Measurements from ENCODE around the gene RASGRP3. TPM values are rescaled to one million over a fixed set of nuclear protein-coding genes. Genes with fewer than 3 reads are reported as not detected.

RASGRP3 gene
- total RNA-seq, 4 donors from 2014 or later, result 0.53 to 10.2 (median 5.3) TPM

GRCh38 chr2:33502025-33502424 lies 25.6 kb downstream of the RASGRP3 start:
- Histone ChIP-seq H3K36me3 (no peaks in the 10 kb centered on the region), H3K4me1 (peaks cover 0 to 8% (median 3%) of the 10 kb centered on the region in 3 donors), H3K4me3 (no peak overlapping the region), H3K9me3 (no peaks in the 10 kb centered on the region), H3K27ac (no peak overlapping the region), H3K27me3 (no peaks in the 10 kb centered on the region)
- TF ChIP-seq POLR2A (IDR thresholded peaks at IDR 0.05) (no peak), CTCF (IDR thresholded peaks at IDR 0.05) (no peak)
- intact Hi-C loops (cut with DNase I), result no loop called here
- 63 to 87% methylated on average over 2 of the region's 2 CpGs for WGBS, 2 donors
- DNase-seq, result no peak

GRCh38 chr2:33503002-33503401 lies 26.6 kb downstream of the RASGRP3 start:
- TF ChIP-seq CTCF (IDR thresholded peaks at IDR 0.05), result no peak
- no peak for TF ChIP-seq POLR2A (IDR thresholded peaks at IDR 0.05)
- H3K27ac ChIP-seq, result no peak overlapping the region
- H3K27me3 ChIP-seq, result no peaks in the 10 kb centered on the region
- no peaks in the 10 kb centered on the region for H3K36me3 ChIP-seq
- 48 to 58% methylated on average over 1 of the region's 1 CpG for WGBS, 2 donors
- no peak overlapping the region for H3K4me3 ChIP-seq
- intact Hi-C loops (cut with DNase I), result no loop called here
- H3K4me1 ChIP-seq, result no peaks in the 10 kb centered on the region
- no peaks in the 10 kb centered on the region for H3K9me3 ChIP-seq
- DNase-seq, result no peak

GRCh38 chr2:33505966-33506365 lies 29.5 kb downstream of the RASGRP3 start:
- Histone ChIP-seq H3K27ac (no peak overlapping the region), H3K4me3 (no peak overlapping the region), H3K36me3 (no peaks in the 10 kb centered on the region), H3K4me1 (no peaks in the 10 kb centered on the region), H3K27me3 (no peaks in the 10 kb centered on the region), H3K9me3 (no peaks in the 10 kb centered on the region)
- intact Hi-C loops (cut with DNase I), result no loop called here
- no peak for DNase-seq
- WGBS, 2 donors, result 82 to 83% methylated on average over 1 of the region's 1 CpG
- TF ChIP-seq POLR2A (IDR thresholded peaks at IDR 0.05) (no peak), CTCF (IDR thresholded peaks at IDR 0.05) (no peak)

- Histone ChIP-seq H3K27me3 (no peaks in the 10 kb centered on the region), H3K4me3 (no peak overlapping the region), H3K36me3 (no peaks in the 10 kb centered on the region), H3K9me3 (no peaks in the 10 kb centered on the region), H3K4me1 (no peaks in the 10 kb centered on the region), H3K27ac (no peak overlapping the region)
- TF ChIP-seq CTCF (IDR thresholded peaks at IDR 0.05), result no peak
- no peak for TF ChIP-seq POLR2A (IDR thresholded peaks at IDR 0.05)
- DNase-seq, result no peak
- 54 to 65% methylated on average over 5 of the region's 5 CpGs for WGBS, 2 donors
- intact Hi-C loops (cut with DNase I), result no loop called here
Measured at GRCh38 chr2:33509908-33510585, 33.6 kb downstream of the RASGRP3 start.

- no peak overlapping the region for H3K27ac ChIP-seq
- no peaks in the 10 kb centered on the region for H3K27me3 ChIP-seq
- no peaks in the 10 kb centered on the region for H3K9me3 ChIP-seq
- DNase-seq, result no peak
- no peaks in the 10 kb centered on the region for H3K36me3 ChIP-seq
- intact Hi-C loops (cut with DNase I), result no loop called here
- no peaks in the 10 kb centered on the region for H3K4me1 ChIP-seq
- no peak overlapping the region for H3K4me3 ChIP-seq
- 75 to 80% methylated on average over 4 of the region's 4 CpGs for WGBS, 2 donors
- TF ChIP-seq POLR2A (IDR thresholded peaks at IDR 0.05), result no peak
- TF ChIP-seq CTCF (IDR thresholded peaks at IDR 0.05), result no peak
Measured at GRCh38 chr2:33510586-33510968, 34.1 kb downstream of the RASGRP3 start.
